Stomach (tissue), 4 donors: ENCODE results near the gene ANK2.

Experiments
- CTCF ChIP-seq, 7 experiments: fragments of 450-650 bp in 4 of 7; fragments of 200-600 bp in 3 of 7; sonication (generic) in 3 of 7; IDR thresholded peaks; one replicate each; pipeline ENCODE4 v1.5.1; 2016 to 2019; ENCODE audit warnings: antibody characterized with exemption in 7 of 7, control low read depth in 2 of 7, mild to moderate bottlenecking in 1 of 7
- EP300 ChIP-seq: sonication (generic); formaldehyde crosslinking; IDR thresholded peaks from one replicate; pipeline ENCODE4 v1.6.1; 2017; ENCODE audit warnings: antibody characterized with exemption
- POLR2A ChIP-seq, 4 donors: fragments of 450-650 bp; IDR thresholded peaks; one replicate each; pipeline ENCODE4 v1.6.1; 2016; ENCODE audit warnings: antibody characterized with exemption in 4 of 4, control low read depth in 2 of 4, mild to moderate bottlenecking in 1 of 4, moderate library complexity in 1 of 4
- POLR2AphosphoS5 ChIP-seq, 3 donors: sonication (generic); formaldehyde crosslinking; IDR thresholded peaks; one replicate each; pipeline ENCODE4 v1.6.1; 2016; ENCODE audit warnings: antibody characterized with exemption in 3 of 3

- TF ChIP-seq EP300 = no peak
- TF ChIP-seq POLR2A (IDR thresholded peaks at IDR 0.05) = no peak
- TF ChIP-seq POLR2AphosphoS5 (IDR thresholded peaks at IDR 0.05) = no peak
- no peak for TF ChIP-seq CTCF (IDR thresholded peaks at IDR 0.05)
Observed at GRCh38 chr4:113028074-113028473, 21.4 kb upstream of the ANK2 start.
